ES-I3 (cell line): Measurements from ENCODE around the gene PTPN4.
"Not testable (repeated sequence)": the region's sequence is repeated elsewhere in the genome, so short reads cannot be mapped to it uniquely, and the experiment has no call there.

Source experiments
- H3K36me3 ChIP-seq: 2 replicates; pipeline ENCODE4 v1.6.1; 2013; ENCODE audit warnings: mild to moderate bottlenecking, low read length, control low read depth, moderate library complexity; ENCODE audit not compliant: insufficient read depth
- H3K4me1 ChIP-seq: 2 replicates; pipeline ENCODE4 v1.6.1; 2013; ENCODE audit warnings: mild to moderate bottlenecking, control low read depth, low read length; ENCODE audit not compliant: insufficient read depth
- H3K9ac ChIP-seq: 2 replicates; pipeline ENCODE4 v1.6.1; 2013; ENCODE audit warnings: low read depth, mild to moderate bottlenecking, low read length, moderate library complexity
- H3K9me3 ChIP-seq: 2 replicates; pipeline ENCODE4 v1.6.1; 2013; ENCODE audit warnings: mild to moderate bottlenecking, low read length, moderate library complexity; ENCODE audit not compliant: control insufficient read depth, insufficient read depth

Gene PTPN4

GRCh38 chr2:120013597-120014223 is 254.0 kb downstream of the PTPN4 start:
- H3K9me3 ChIP-seq: no peaks in the 10 kb centered on the region
- peaks cover 17% of the 10 kb centered on the region for H3K4me1 ChIP-seq
- peak overlapping the region; percentile 87 for H3K9ac ChIP-seq
- H3K36me3 ChIP-seq: no peaks in the 10 kb centered on the region

- Histone ChIP-seq H3K36me3 (no peaks in the 10 kb centered on the region), H3K9me3 (no peaks in the 10 kb centered on the region), H3K9ac (peak overlapping the region; percentile 87; the same call in 1 of the 2 replicates), H3K4me1 (peaks cover 23% of the 10 kb centered on the region)
Observed at GRCh38 chr2:120014226-120014980, 254.7 kb downstream of the PTPN4 start.

DNA sequence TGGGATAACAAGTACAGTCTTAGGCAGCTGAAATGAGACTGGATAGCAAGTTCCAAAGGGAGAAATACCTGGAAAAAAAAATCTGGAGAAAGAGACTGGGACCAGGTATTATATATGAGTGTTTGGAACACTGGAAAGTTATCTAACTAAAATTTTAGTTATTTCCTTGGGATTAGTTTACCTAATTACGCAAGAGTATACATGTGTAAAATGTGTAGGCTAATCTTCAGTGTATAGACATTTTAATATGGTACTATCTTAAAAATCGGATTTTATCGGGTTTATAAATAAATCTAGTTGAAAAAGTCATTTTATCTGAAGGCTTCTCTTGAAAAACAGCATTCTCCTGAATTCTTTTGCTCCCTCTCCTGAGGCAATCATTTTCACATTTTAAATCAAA is 257.1 kb downstream of the PTPN4 start:
- H3K9me3 ChIP-seq: no peaks in the 10 kb centered on the region
- H3K9ac ChIP-seq: no peak overlapping the region
- H3K36me3 ChIP-seq: no peaks in the 10 kb centered on the region
- H3K4me1 ChIP-seq: peaks cover 23% of the 10 kb centered on the region

GRCh38 chr2:120017201-120017600 is 257.5 kb downstream of the PTPN4 start:
- Histone ChIP-seq H3K36me3 (no peaks in the 10 kb centered on the region), H3K9me3 (no peaks in the 10 kb centered on the region), H3K4me1 (peaks cover 21% of the 10 kb centered on the region), H3K9ac (no peak overlapping the region)

- no peaks in the 10 kb centered on the region for H3K9me3 ChIP-seq
- H3K9ac ChIP-seq: no peak overlapping the region
- H3K36me3 ChIP-seq: no peaks in the 10 kb centered on the region
- peaks cover 19% of the 10 kb centered on the region for H3K4me1 ChIP-seq
Observed at GRCh38 chr2:120018549-120018948, 258.8 kb downstream of the PTPN4 start.

GRCh38 chr2:120020554-120020953 is 260.8 kb downstream of the PTPN4 start:
- no peaks in the 10 kb centered on the region for H3K36me3 ChIP-seq
- H3K9ac ChIP-seq: no peak overlapping the region
- H3K9me3 ChIP-seq: peaks cover 5% of the 10 kb centered on the region; the same call in 1 of the 2 replicates

GRCh38 chr2:120022505-120022904 is 262.8 kb downstream of the PTPN4 start:
- H3K9me3 ChIP-seq, H3K36me3 ChIP-seq, H3K4me1 ChIP-seq, H3K9ac ChIP-seq: not testable (repeated sequence)

More at GRCh38 chr2:120020554-120020953, 260.8 kb downstream of the PTPN4 start:
- H3K4me1 ChIP-seq: peaks cover 15% of the 10 kb centered on the region

DNA sequence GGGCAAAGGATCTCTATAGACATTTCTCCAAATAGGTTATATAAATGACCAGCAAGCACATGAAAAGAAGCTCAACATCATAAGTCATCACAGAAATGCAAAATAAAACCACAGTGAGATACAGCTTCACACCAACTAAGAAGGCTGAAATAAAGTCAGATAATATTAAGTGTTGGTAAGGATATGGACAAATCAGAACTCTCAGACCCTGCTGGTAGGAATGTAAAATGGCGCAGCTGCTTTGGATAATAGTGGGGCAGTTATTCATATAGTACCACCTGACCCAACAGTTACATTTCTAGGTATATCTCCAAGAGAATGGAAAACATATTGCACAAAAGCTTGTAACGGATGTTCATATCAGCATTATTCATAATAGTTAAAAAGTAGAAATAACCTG is 267.2 kb downstream of the PTPN4 start:
- H3K9ac ChIP-seq: no peak overlapping the region
- H3K9me3 ChIP-seq: peaks cover 5% of the 10 kb centered on the region; the same call in 1 of the 2 replicates
- no peaks in the 10 kb centered on the region for H3K36me3 ChIP-seq
- peaks cover 8% of the 10 kb centered on the region; the same call in 1 of the 2 replicates for H3K4me1 ChIP-seq

DNA sequence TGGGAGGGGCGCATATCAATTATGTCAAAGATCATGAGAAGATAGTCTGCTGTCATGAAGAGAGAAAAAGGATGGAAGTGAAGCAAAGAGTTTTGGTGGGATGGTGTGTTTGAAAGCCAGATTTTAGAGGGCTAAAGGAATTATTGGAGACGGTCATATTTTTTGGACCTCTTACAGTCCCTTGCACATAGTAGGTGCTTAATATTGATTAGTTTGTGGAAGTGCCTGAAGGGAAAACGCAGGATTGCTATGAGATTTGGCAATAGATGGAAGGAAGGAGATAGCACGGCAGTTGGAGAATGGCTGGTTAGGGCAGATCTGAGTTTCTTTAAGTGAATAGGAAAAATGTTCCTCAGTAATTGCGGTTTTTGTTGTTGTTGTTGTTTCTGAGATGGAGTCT is 269.1 kb downstream of the PTPN4 start:
- Histone ChIP-seq H3K9me3 (peaks cover 5% of the 10 kb centered on the region; the same call in 1 of the 2 replicates), H3K9ac (no peak overlapping the region), H3K36me3 (no peaks in the 10 kb centered on the region), H3K4me1 (peaks cover 8% of the 10 kb centered on the region; the same call in 1 of the 2 replicates)

DNA sequence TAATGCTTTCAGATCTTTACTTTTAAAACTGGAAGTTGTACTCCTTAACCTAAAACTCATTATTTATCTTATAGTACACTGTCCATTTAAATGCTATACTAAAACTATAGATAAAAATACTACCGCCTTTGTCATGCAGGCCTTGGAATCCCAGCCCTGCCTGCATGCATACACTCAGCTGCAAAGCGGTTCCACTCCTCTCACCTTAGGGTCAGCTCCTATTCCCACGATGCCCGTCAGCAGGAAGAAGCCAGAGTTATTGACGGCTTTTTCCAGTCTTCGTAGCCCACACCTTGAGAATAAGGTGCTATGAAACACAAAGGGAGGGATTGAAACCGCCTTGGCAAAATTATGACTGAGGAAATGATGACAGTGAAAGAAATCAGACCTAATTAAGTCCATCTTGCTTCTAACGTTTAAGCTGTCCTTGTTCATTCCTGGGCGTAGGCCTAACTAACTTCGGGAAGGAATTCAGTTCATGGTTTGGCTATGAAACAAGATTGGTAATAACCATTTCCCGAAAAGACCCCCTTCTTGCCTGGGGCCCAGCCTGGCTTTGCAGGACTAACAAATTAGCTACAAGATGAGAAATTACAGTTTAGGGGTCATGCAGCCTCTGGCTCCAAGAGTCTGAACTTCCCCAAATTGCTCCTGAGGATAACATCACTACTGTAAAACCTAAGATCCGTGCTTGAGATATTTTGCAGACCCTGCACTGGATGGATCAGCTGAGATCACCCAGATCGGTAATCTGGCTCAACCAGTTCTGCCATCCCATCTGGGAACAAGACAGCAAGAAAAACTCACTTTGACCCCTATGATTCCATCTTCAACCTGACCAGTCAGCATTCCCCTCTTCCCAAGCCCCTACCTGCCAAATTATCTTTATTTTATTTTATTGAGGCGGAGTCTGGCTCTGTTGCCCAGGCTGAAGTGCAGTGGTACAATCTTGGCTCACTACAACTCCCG is 270.2 kb downstream of the PTPN4 start:
- Histone ChIP-seq H3K36me3 (no peaks in the 10 kb centered on the region), H3K9ac (no peak overlapping the region), H3K9me3 (peaks cover under 1% of the 10 kb centered on the region; the same call in 1 of the 2 replicates), H3K4me1 (peaks cover 8% of the 10 kb centered on the region; the same call in 1 of the 2 replicates)

- Histone ChIP-seq H3K36me3 (no peaks in the 10 kb centered on the region), H3K9me3 (no peaks in the 10 kb centered on the region), H3K4me1 (peaks cover 8% of the 10 kb centered on the region; the same call in 1 of the 2 replicates), H3K9ac (no peak overlapping the region)
Observed at GRCh38 chr2:120032297-120032696, 272.6 kb downstream of the PTPN4 start.
